ENCODE results near the gene UQCC2. TPM values are rescaled to one million over a fixed set of nuclear protein-coding genes. Genes with fewer than 3 reads are reported as not detected.

Gene UQCC2
- total RNA-seq, 4 donors from 2014 or later: 11.3 to 39.4 (median 21.7) TPM

DNA sequence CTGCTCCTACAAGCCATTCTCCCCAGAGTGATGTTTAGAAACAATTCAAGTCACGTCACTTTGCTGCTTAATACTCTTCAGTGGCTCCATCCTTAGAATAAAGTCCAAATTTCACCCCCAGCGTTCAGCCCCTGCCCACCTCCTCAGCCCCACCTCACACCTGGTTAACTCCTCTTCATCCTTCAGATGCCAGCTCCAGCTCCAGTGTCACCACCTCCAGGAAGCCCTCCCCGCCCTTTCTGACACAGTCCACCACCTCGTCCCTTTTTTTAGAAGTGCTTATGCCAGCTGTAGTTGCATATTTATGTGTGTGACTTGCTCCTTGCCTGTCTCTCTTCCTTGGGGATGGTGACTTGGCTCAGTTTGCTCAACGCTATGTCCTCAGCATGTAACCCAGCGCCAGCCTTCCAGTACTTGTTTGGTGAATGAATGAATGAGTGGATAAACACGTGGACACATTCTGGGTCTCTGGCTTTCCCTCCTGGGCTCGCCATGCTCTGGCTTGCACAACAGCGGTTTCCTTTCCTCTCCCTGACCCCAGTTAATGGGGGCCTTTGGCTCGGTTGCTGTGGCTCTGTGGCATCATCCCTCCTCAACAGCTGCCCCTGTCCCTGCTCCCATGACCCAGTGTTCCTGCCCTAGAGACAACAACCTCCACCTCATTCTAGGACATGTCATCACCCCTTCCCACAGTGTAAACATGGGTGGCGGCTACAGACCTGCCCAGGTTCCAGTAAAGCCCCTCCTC, 38.9 kb upstream of the UQCC2 start:
- no peaks in the 10 kb centered on the region for H3K9me3 ChIP-seq
- peaks cover 25% of the 10 kb centered on the region for H3K4me1 ChIP-seq
- DNase-seq (ENCODE audit: low spot score in 2 of 2): no peak
- no peaks in the 10 kb centered on the region for H3K36me3 ChIP-seq
- WGBS: 66% methylated on average over 11 of the region's 11 CpGs
- peaks cover 11% of the 10 kb centered on the region for H3K27me3 ChIP-seq
- no peak overlapping the region for H3K27ac ChIP-seq
- no peak overlapping the region for H3K4me3 ChIP-seq
- TF ChIP-seq POLR2A (IDR thresholded peaks at IDR 0.05) (no peak), EP300 (IDR thresholded peaks at IDR 0.05) (no peak), POLR2AphosphoS5 (IDR thresholded peaks at IDR 0.05) (no peak)
- TF ChIP-seq, protein P1, sequence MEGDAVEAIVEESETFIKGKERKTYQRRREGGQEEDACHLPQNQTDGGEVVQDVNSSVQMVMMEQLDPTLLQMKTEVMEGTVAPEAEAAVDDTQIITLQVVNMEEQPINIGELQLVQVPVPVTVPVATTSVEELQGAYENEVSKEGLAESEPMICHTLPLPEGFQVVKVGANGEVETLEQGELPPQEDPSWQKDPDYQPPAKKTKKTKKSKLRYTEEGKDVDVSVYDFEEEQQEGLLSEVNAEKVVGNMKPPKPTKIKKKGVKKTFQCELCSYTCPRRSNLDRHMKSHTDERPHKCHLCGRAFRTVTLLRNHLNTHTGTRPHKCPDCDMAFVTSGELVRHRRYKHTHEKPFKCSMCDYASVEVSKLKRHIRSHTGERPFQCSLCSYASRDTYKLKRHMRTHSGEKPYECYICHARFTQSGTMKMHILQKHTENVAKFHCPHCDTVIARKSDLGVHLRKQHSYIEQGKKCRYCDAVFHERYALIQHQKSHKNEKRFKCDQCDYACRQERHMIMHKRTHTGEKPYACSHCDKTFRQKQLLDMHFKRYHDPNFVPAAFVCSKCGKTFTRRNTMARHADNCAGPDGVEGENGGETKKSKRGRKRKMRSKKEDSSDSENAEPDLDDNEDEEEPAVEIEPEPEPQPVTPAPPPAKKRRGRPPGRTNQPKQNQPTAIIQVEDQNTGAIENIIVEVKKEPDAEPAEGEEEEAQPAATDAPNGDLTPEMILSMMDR (IDR thresholded peaks at IDR 0.05): no peak

DNA sequence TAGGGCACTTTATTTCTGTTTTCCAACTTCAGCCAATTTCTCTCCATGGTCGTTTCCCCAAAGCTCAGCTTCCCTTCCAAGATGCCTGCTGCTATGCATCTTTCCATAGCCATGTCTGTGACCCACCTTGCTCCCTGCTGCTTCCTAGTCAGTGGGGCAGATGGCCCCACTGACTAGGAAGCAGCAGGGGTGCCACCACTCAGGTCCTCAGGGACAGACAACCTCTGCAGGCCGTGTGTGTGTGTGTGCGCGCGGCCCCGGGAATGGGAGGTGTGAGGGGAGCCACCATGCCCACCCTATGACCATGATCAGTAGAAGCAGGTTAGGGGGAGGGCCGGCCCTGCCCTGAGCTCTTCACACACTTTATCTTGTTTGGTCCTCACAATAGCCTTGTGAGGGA, 37.9 kb upstream of the UQCC2 start:
- no peak overlapping the region for H3K27ac ChIP-seq
- peaks cover 11% of the 10 kb centered on the region for H3K27me3 ChIP-seq
- DNase-seq (ENCODE audit: low spot score in 2 of 2): no peak
- WGBS: 81% methylated on average over 3 of the region's 7 CpGs
- no peak for TF ChIP-seq POLR2A (IDR thresholded peaks at IDR 0.05)
- TF ChIP-seq, protein P1 (IDR thresholded peaks at IDR 0.05): no peak
- TF ChIP-seq POLR2AphosphoS5 (IDR thresholded peaks at IDR 0.05): no peak
- no peak for TF ChIP-seq EP300 (IDR thresholded peaks at IDR 0.05)
- no peak overlapping the region for H3K4me3 ChIP-seq
- no peaks in the 10 kb centered on the region for H3K36me3 ChIP-seq
- no peaks in the 10 kb centered on the region for H3K9me3 ChIP-seq
- H3K4me1 ChIP-seq: peaks cover 35% of the 10 kb centered on the region

DNA sequence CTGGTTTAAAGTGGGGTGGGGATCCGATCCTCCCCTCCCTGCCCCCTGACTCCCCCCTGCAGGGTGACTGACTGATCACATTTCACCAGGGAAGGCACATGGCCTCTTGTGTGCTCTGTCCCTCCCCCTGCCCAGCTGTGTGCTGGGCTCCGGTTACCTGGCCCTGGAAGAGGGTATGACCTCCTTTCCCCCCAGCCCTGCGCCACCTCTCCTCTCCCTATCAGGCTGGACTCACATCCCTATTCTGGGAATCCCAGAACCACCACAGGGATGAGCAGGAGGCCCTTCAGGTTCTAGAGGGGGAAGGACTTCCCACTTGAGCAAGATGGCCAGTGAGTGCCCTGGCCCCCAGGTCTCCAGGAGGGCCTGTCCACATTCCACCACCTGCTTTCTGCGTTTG, 37.3 kb upstream of the UQCC2 start:
- 61% methylated on average over 2 of the region's 4 CpGs for WGBS
- Histone ChIP-seq H3K9me3 (no peaks in the 10 kb centered on the region), H3K27me3 (peaks cover 14% of the 10 kb centered on the region), H3K4me3 (no peak overlapping the region), H3K36me3 (no peaks in the 10 kb centered on the region), H3K27ac (no peak overlapping the region), H3K4me1 (peaks cover 41% of the 10 kb centered on the region)
- TF ChIP-seq POLR2AphosphoS5 (IDR thresholded peaks at IDR 0.05): no peak
- TF ChIP-seq, protein P1 (IDR thresholded peaks at IDR 0.05): no peak
- TF ChIP-seq EP300 (IDR thresholded peaks at IDR 0.05): no peak
- no peak for TF ChIP-seq POLR2A (IDR thresholded peaks at IDR 0.05)
- DNase-seq (ENCODE audit: low spot score in 2 of 2): no peak

DNA sequence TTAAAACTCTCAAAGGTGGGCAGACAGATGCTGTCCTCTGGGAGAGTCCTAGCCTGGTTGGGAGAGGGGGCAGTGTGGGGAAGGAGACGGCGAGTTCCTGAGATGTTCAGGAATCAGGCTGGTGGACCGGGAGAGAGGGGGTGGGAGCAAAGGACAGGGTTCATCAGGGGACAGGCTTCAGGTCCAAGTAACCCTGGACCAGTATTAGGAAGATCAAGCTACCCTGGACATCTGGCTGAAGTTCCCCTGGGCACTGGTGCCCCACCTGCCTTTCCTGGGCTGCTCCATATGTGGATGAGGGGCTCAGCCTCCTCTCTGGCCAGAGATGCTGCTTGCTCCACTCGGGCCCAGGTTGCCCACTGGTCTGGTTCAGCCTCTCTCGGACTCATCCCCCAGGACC, 36.3 kb upstream of the UQCC2 start:
- DNase-seq (ENCODE audit: low spot score in 2 of 2): no peak
- Histone ChIP-seq H3K27me3 (peaks cover 18% of the 10 kb centered on the region), H3K36me3 (no peaks in the 10 kb centered on the region), H3K9me3 (no peaks in the 10 kb centered on the region), H3K4me1 (peaks cover 42% of the 10 kb centered on the region), H3K27ac (no peak overlapping the region), H3K4me3 (no peak overlapping the region)
- TF ChIP-seq EP300 (IDR thresholded peaks at IDR 0.05): no peak
- TF ChIP-seq, protein P1 (IDR thresholded peaks at IDR 0.05): no peak
- TF ChIP-seq POLR2AphosphoS5 (IDR thresholded peaks at IDR 0.05): no peak
- TF ChIP-seq POLR2A (IDR thresholded peaks at IDR 0.05): no peak
- 97% methylated on average over 4 of the region's 5 CpGs for WGBS

DNA sequence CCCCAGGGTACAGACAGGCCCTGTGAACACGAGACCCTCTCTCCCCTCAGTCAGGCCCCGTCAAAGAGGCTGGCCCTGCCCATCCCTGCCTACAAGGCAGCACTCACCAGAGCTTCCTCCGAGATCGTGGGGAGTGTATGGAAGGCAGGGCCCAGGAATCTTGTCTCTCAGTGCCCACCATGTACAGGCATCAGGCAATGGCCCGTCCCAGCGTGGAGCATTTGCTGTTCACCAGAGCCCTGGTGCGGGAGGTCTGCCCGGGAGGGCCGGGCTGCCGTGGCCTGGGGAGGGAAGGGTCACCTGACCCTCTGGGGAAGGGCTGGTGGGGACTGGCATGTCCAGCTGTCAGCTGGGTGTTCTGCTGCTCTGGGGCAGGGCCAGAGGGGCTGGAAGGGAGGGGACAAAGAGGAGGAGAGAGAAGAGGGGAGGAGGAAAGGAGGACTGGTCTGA, 35.2 kb upstream of the UQCC2 start, which contains the start of gene IP6K3:
Gene IP6K3 (minus strand): TSS at position 255 of the 450 bp plus-strand sequence. CDS start 11,429 bp downstream, outside the sequence.
- TF ChIP-seq EP300 (IDR thresholded peaks at IDR 0.05): no peak
- TF ChIP-seq POLR2A (IDR thresholded peaks at IDR 0.05): no peak
- no peak for TF ChIP-seq POLR2AphosphoS5 (IDR thresholded peaks at IDR 0.05)
- TF ChIP-seq, protein P1 (IDR thresholded peaks at IDR 0.05): no peak
- DNase-seq (ENCODE audit: low spot score in 2 of 2): no peak
- Histone ChIP-seq H3K9me3 (no peaks in the 10 kb centered on the region), H3K4me1 (peaks cover 33% of the 10 kb centered on the region), H3K27me3 (peaks cover 26% of the 10 kb centered on the region), H3K36me3 (no peaks in the 10 kb centered on the region), H3K27ac (no peak within 1 kb of the TSS), H3K4me3 (no peak within 1 kb of the TSS)
- 100% methylated on average over 1 of the region's 10 CpGs for WGBS

Data from suprapubic skin (tissue), 4 donors.